Smooth muscle cell (in vitro differentiated cells): ENCODE measurements around the gene DNAI4. TPM values are rescaled to one million over a fixed set of nuclear protein-coding genes. Genes with fewer than 3 reads are reported as not detected.
A peak's percentile ranks its signal among the peaks of the same experiment; 100 is the strongest.

Experiments used
- DNase-seq: peaks from one replicate; lab custom pipeline; 2025; ENCODE audit not compliant: unreplicated experiment; lab: John Stamatoyannopoulos, UW
- H2AFZ ChIP-seq: fragments of 200-600 bp; sonication (generic); 2 replicates; pipeline ENCODE4 v1.6.0; 2016; ENCODE audit warnings: antibody characterized with exemption, low read depth, mild to moderate bottlenecking
- H3F3A ChIP-seq: fragments of 200-600 bp; sonication (generic); 2 replicates; pipeline ENCODE4 v1.6.0; 2017; ENCODE audit warnings: antibody characterized with exemption, low read depth
- H3K27ac ChIP-seq: fragments of 200-600 bp; sonication (generic); 2 replicates; pipeline ENCODE4 v1.5.1; 2016; ENCODE audit warnings: low read depth, mild to moderate bottlenecking
- H3K27me3 ChIP-seq: fragments of 200-600 bp; sonication (generic); 2 replicates; pipeline ENCODE4 v1.6.1; 2016; ENCODE audit warnings: low read depth, mild to moderate bottlenecking
- H3K36me3 ChIP-seq: fragments of 200-600 bp; sonication (generic); 2 replicates; pipeline ENCODE4 v1.5.1; 2016; ENCODE audit warnings: low read depth
- H3K4me1 ChIP-seq: fragments of 200-600 bp; sonication (generic); 2 replicates; pipeline ENCODE4 v1.5.1; 2016; ENCODE audit warnings: low read depth
- H3K4me2 ChIP-seq: fragments of 200-600 bp; sonication (generic); 2 replicates; pipeline ENCODE4 v1.6.0; 2016; ENCODE audit warnings: mild to moderate bottlenecking
- H3K4me3 ChIP-seq: fragments of 200-600 bp; sonication (generic); 2 replicates; pipeline ENCODE4 v1.5.1; 2016; ENCODE audit warnings: mild to moderate bottlenecking
- H3K79me2 ChIP-seq: fragments of 200-600 bp; sonication (generic); 2 replicates; pipeline ENCODE4 v1.6.0; 2016; ENCODE audit warnings: low read depth, mild to moderate bottlenecking
- H3K9ac ChIP-seq: fragments of 200-600 bp; sonication (generic); 2 replicates; pipeline ENCODE4 v1.6.0; 2016; ENCODE audit warnings: low read depth
- H3K9me3 ChIP-seq: fragments of 200-600 bp; sonication (generic); replicated peaks from 2 replicates; pipeline ENCODE4 v1.5.1; 2016; ENCODE audit warnings: low read depth
- H4K20me1 ChIP-seq: fragments of 200-600 bp; sonication (generic); 2 replicates; pipeline ENCODE4 v1.6.0; 2016; ENCODE audit warnings: low read depth
- WGBS: methylation state at CpG from one replicate; pipeline ENCODE4 v1.1.7; 2016; ENCODE audit warnings: low lambda C conversion rate; 5-methylcytosine and 5-hydroxymethylcytosine counted together
- polyA plus RNA-seq: library from polyadenylated mRNA; unstranded; fragments of >200 nt; fragmentation: Nextera tagmentation; extraction: Ambion mirVana; gene quantifications from 2 replicates; pipeline ENCODE4 v1.2.1, GENCODE V29; 2016
- total RNA-seq: library from RNA; depleted of rRNA; stranded (reverse); fragments of >200 nt; gene quantifications from 2 replicates; pipeline ENCODE4 v1.2.3, GENCODE V29; 2014
- TF ChIP-seq, protein P1 (sequence below): fragments of 200-600 bp; sonication (generic); IDR thresholded peaks from 2 replicates; pipeline ENCODE4 v1.5.1; 2017; ENCODE audit warnings: borderline replicate concordance, mild to moderate bottlenecking, antibody characterized with exemption; ENCODE audit not compliant: insufficient read depth, poor library complexity, severe bottlenecking

DNAI4 gene
- total and polyA plus RNA-seq, 2 experiments from 2014 or later, result 0.63 to 2.2 TPM

DNA sequence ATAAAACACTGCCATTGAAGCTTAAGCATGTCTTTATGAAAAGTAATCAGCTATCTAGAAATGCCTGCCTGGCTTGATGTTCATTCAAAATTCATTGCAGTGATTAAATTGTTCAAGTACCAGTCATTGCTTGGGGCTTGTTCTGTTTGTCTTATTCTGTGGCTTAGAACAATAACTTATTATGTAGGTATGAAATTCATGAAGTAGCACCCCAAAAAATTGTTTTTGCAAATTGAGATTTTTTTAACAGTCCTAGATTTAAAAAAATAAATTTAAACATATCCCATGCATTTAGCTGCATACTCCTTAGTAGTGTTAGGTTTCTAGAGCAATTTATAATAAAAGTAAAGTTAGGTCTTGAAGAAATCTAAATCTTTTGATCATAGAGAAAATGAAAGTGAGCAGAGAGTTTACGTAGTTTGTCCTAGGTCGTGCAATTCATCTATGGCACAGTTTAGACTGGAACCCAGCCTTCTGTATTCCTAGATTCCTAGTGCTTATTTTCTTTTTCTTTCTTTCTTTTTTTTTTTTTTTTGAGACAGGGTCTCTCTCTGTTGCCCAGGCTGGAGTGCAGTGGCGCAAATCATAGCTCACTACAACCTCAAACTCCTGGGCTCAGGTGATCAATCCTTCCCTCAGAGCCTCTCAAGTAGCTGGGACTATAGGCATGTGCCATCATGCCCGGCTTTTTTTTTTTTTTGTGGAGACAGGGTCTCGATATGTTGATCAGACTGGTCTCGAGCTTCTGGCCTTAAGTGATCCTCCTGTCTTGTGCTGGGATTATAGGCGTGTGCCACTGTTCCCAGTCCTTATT lies 9.4 kb upstream of the DNAI4 start:
- Histone ChIP-seq H3K27me3 (no peaks in the 10 kb centered on the region), H3K27ac (no peak overlapping the region), H3K9ac (no peak overlapping the region), H2AFZ (no peak overlapping the region), H3K4me1 (peaks cover 26% of the 10 kb centered on the region), H3K4me3 (no peak overlapping the region), H4K20me1 (peaks cover 77% of the 10 kb centered on the region), H3F3A (no peaks in the 10 kb centered on the region), H3K79me2 (peaks cover 89% of the 10 kb centered on the region), H3K9me3 (no peaks in the 10 kb centered on the region), H3K4me2 (peak overlapping the region; percentile 14), H3K36me3 (no peaks in the 10 kb centered on the region)
- DNase-seq, result no peak
- WGBS, result 83% methylated on average over 7 of the region's 7 CpGs
- TF ChIP-seq, protein P1, sequence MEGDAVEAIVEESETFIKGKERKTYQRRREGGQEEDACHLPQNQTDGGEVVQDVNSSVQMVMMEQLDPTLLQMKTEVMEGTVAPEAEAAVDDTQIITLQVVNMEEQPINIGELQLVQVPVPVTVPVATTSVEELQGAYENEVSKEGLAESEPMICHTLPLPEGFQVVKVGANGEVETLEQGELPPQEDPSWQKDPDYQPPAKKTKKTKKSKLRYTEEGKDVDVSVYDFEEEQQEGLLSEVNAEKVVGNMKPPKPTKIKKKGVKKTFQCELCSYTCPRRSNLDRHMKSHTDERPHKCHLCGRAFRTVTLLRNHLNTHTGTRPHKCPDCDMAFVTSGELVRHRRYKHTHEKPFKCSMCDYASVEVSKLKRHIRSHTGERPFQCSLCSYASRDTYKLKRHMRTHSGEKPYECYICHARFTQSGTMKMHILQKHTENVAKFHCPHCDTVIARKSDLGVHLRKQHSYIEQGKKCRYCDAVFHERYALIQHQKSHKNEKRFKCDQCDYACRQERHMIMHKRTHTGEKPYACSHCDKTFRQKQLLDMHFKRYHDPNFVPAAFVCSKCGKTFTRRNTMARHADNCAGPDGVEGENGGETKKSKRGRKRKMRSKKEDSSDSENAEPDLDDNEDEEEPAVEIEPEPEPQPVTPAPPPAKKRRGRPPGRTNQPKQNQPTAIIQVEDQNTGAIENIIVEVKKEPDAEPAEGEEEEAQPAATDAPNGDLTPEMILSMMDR, result no peak

DNA sequence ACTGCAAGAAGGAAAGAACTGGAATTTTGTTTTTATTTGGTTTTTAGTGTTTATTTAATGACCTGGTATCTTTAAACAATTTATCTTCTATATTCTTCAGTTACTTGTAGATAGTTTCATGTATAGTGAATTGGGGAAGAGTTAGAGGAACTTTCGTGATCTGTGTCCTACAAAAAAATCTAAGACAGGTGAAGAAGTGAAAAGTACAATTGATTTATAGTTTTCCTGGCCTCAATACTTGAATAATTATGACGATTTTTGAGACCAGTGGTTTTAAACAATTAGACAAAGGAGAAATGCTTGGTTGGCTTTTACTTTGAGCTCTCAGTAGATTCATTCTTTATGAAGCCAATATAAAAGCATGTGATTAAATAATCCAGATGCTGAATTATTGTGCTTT lies 7.6 kb upstream of the DNAI4 start:
- peaks cover 24% of the 10 kb centered on the region for H3K4me1 ChIP-seq
- H3K9ac ChIP-seq, result no peak overlapping the region
- peaks cover 58% of the 10 kb centered on the region for H4K20me1 ChIP-seq
- TF ChIP-seq, protein P1, result no peak
- no peaks in the 10 kb centered on the region for H3K27me3 ChIP-seq
- peaks cover 87% of the 10 kb centered on the region for H3K79me2 ChIP-seq
- H3K4me2 ChIP-seq, result peak overlapping the region; percentile 93
- no peak overlapping the region for H3K27ac ChIP-seq
- no peak overlapping the region for H2AFZ ChIP-seq
- 69% methylated on average over 2 of the region's 2 CpGs for WGBS
- no peaks in the 10 kb centered on the region for H3K36me3 ChIP-seq
- peak overlapping the region; percentile 98 for H3K4me3 ChIP-seq
- DNase-seq, result no peak
- no peaks in the 10 kb centered on the region for H3K9me3 ChIP-seq
- H3F3A ChIP-seq, result no peaks in the 10 kb centered on the region

DNA sequence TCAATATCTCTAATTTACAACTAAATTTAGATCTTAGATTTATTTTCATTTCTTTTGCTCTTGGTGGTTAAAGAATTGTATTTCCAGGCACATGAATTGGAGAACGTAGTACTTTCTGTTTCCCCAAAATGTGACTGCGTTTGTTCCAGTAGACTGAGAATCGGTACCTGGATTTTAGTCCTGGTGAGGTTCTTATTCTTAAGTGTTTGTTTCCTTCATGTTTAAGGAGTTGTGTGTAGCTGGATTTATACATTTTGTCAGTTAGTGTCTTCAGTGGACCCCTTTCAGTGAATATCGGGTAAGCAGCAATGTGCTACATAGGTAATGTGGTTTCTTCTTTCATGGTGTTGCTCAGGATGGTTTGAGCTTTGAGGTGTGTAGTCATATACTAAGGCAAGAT lies 6.9 kb upstream of the DNAI4 start:
- H3K9ac ChIP-seq, result peak overlapping the region; percentile 92
- H3K4me2 ChIP-seq, result peak overlapping the region; percentile 93
- H3K9me3 ChIP-seq, result no peaks in the 10 kb centered on the region
- 32% methylated on average over 4 of the region's 4 CpGs for WGBS
- DNase-seq, result no peak
- H3K27ac ChIP-seq, result no peak overlapping the region
- H4K20me1 ChIP-seq, result peaks cover 54% of the 10 kb centered on the region
- peaks cover 28% of the 10 kb centered on the region for H3K4me1 ChIP-seq
- H3K27me3 ChIP-seq, result no peaks in the 10 kb centered on the region
- no peak overlapping the region for H2AFZ ChIP-seq
- no peaks in the 10 kb centered on the region for H3F3A ChIP-seq
- TF ChIP-seq, protein P1, result no peak
- H3K4me3 ChIP-seq, result peak overlapping the region; percentile 98
- H3K36me3 ChIP-seq, result no peaks in the 10 kb centered on the region
- peaks cover 87% of the 10 kb centered on the region for H3K79me2 ChIP-seq

DNA sequence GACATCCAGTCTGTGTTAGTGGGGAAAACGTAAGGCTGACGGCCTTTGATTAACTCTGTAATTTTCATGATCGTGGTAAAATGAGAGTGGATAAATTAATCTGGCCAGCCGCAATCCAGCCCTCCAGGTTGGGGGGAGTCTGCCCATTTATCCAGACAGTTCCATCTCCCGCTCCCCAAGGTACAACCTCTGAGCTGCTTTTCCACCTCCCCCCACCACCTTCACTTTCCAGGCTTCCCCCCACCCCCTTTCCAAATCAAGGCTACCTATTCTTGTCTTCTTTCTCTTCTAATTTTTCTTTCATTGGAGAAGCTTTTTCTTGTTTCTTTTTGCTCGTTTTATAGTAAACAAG lies 6.1 kb upstream of the DNAI4 start:
- no peaks in the 10 kb centered on the region for H3K36me3 ChIP-seq
- DNase-seq, result no peak
- TF ChIP-seq, protein P1, result no peak
- peaks cover 85% of the 10 kb centered on the region for H3K79me2 ChIP-seq
- H3K27ac ChIP-seq, result peak overlapping the region; percentile 88
- peaks cover 6% of the 10 kb centered on the region for H3F3A ChIP-seq
- peak overlapping the region; percentile 81 for H2AFZ ChIP-seq
- H3K4me1 ChIP-seq, result peaks cover 34% of the 10 kb centered on the region
- H3K9ac ChIP-seq, result peak overlapping the region; percentile 92
- H3K27me3 ChIP-seq, result no peaks in the 10 kb centered on the region
- H3K4me2 ChIP-seq, result peak overlapping the region; percentile 93
- no peaks in the 10 kb centered on the region for H3K9me3 ChIP-seq
- 0% methylated on average over 6 of the region's 6 CpGs for WGBS
- peak overlapping the region; percentile 98 for H3K4me3 ChIP-seq
- peaks cover 46% of the 10 kb centered on the region for H4K20me1 ChIP-seq
